Measurements from ENCODE around the gene CAMSAP2.

GRCh38 chr1:200708161-200708560 is 30.5 kb upstream of the CAMSAP2 start:
- TF ChIP-seq MEIS1 (CRISPR knock-in tag; IDR thresholded peaks at IDR 0.05; ENCODE audit: borderline replicate concordance) (no peak), ZNF214 (tag by site-specific recombination; IDR thresholded peaks at IDR 0.05; ENCODE audit: borderline replicate concordance) (no peak), CTCF (tag by site-specific recombination; IDR thresholded peaks at IDR 0.05) (no peak), ZNF654 (tag by site-specific recombination; IDR thresholded peaks at IDR 0.05; ENCODE audit: low read depth) (no peak), ZNF747 (tag by site-specific recombination; IDR thresholded peaks at IDR 0.05) (no peak), REST (tag by site-specific recombination; IDR thresholded peaks at IDR 0.05) (no peak), ZNF473 (tag by site-specific recombination; IDR thresholded peaks at IDR 0.05) (no peak), ZNF274 (IDR thresholded peaks at IDR 0.05; ENCODE audit: low read length) (no peak), ZNF274 (tag by site-specific recombination; IDR thresholded peaks at IDR 0.05; ENCODE audit: borderline replicate concordance) (no peak), ZEB2 (tag by site-specific recombination; IDR thresholded peaks at IDR 0.05) (no peak)
